Esophagus squamous epithelium (tissue), 5 donors: ENCODE measurements around the gene TSLP. TPM values are rescaled to one million over a fixed set of nuclear protein-coding genes. Genes with fewer than 3 reads are reported as not detected.

Experiments used
- DNase-seq: peaks from one replicate; lab custom pipeline; 2025; lab: John Stamatoyannopoulos, UW
- H3K27ac ChIP-seq, 4 donors: fragments of 200-600 bp; sonication (generic); one replicate each; pipeline ENCODE4 v1.5.1; 2016 to 2019; ENCODE audit warnings: mild to moderate bottlenecking in 1 of 4
- H3K27me3 ChIP-seq, 4 donors: fragments of 200-600 bp; sonication (generic); 1 replicate in 3 of 4; 2 replicates in 1 of 4; pipeline versions ENCODE4 v1.5.1 to v1.6.0; 2017 to 2021; ENCODE audit warnings: antibody characterized with exemption in 1 of 4
- H3K36me3 ChIP-seq, 3 donors: fragments of 200-600 bp; sonication (generic); one replicate each; pipeline ENCODE4 v1.5.1; 2016 to 2019
- H3K4me1 ChIP-seq, 3 donors: fragments of 200-600 bp; sonication (generic); one replicate each; pipeline ENCODE4 v1.5.1; 2017 to 2019
- H3K4me3 ChIP-seq, 4 donors: fragments of 200-600 bp; sonication (generic); 1 replicate in 3 of 4; 2 replicates in 1 of 4; pipeline ENCODE4 v1.5.1; 2016 to 2019; ENCODE audit warnings: mild to moderate bottlenecking in 2 of 4, moderate library complexity in 1 of 4
- H3K9me3 ChIP-seq, 3 donors: fragments of 200-600 bp; sonication (generic); one replicate each; pipeline ENCODE4 v1.5.1; 2016 to 2019
- POLR2A ChIP-seq, 4 donors: fragments of 450-650 bp; IDR thresholded peaks; one replicate each; pipeline ENCODE4 v1.6.1; 2017; ENCODE audit warnings: antibody characterized with exemption in 4 of 4, mild to moderate bottlenecking in 4 of 4, moderate library complexity in 3 of 4
- WGBS, 2 donors: methylation state at CpG; one replicate each; pipeline ENCODE4 v1.1.5; 2018; 5-methylcytosine and 5-hydroxymethylcytosine counted together
- intact Hi-C: fragments of 100-400 bp; cut with DNase I; formaldehyde crosslinking; loops from one replicate; pipeline ENCODE4 v1.15.0; 2022
- total RNA-seq, 4 donors: library from RNA; depleted of rRNA; stranded (reverse); fragments of >200 nt; gene quantifications; one replicate each; pipeline ENCODE4 v1.1.0, GENCODE V29; 2016
- TF ChIP-seq, protein P1 (sequence below), 6 experiments: fragments of 450-650 bp in 4 of 6; fragments of 200-600 bp in 2 of 6; sonication (generic) in 2 of 6; IDR thresholded peaks; one replicate each; pipeline ENCODE4 v1.5.1; 2016 to 2019; ENCODE audit warnings: antibody characterized with exemption in 6 of 6, mild to moderate bottlenecking in 4 of 6, moderate library complexity in 4 of 6
- donor health status: DM: yes; HTN: yes; CAD: no.

The TSLP gene
- total RNA-seq, 4 donors from 2014 or later, result 0.27 to 4.2 (median 1.6) TPM

DNA sequence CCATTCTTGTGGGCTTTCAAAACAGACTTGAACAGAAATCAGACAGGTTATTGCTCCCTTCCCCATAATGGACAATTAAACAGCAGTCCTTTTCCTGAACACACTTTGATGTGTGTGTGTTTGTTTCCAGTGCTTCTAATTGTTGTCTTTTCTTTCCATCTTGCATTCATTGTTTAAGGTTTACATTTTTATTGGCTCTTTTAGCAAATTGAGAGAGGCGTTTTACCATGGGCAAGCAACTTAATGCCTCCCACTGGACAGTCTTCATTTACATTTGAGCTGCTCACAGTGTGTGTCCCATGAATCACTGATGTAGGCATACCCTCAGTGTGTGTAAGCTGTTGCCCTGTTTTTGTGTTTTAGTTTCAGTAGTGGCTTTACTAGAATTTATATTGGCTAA is 45.6 kb downstream of the TSLP start:
- TF ChIP-seq POLR2A (IDR thresholded peaks at IDR 0.05), result no peak
- TF ChIP-seq, protein P1, sequence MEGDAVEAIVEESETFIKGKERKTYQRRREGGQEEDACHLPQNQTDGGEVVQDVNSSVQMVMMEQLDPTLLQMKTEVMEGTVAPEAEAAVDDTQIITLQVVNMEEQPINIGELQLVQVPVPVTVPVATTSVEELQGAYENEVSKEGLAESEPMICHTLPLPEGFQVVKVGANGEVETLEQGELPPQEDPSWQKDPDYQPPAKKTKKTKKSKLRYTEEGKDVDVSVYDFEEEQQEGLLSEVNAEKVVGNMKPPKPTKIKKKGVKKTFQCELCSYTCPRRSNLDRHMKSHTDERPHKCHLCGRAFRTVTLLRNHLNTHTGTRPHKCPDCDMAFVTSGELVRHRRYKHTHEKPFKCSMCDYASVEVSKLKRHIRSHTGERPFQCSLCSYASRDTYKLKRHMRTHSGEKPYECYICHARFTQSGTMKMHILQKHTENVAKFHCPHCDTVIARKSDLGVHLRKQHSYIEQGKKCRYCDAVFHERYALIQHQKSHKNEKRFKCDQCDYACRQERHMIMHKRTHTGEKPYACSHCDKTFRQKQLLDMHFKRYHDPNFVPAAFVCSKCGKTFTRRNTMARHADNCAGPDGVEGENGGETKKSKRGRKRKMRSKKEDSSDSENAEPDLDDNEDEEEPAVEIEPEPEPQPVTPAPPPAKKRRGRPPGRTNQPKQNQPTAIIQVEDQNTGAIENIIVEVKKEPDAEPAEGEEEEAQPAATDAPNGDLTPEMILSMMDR (IDR thresholded peaks at IDR 0.05), result no peak
- Histone ChIP-seq H3K4me1 (no peaks in the 10 kb centered on the region), H3K27me3 (no peaks in the 10 kb centered on the region), H3K36me3 (peaks cover 0 to 94% (median 12%) of the 10 kb centered on the region in 3 donors), H3K27ac (no peak overlapping the region), H3K9me3 (no peaks in the 10 kb centered on the region), H3K4me3 (no peak overlapping the region)
- intact Hi-C loops, result no loop called here
- no peak for DNase-seq
- 78 to 91% methylated on average over 1 of the region's 1 CpG for WGBS, 2 donors

DNA sequence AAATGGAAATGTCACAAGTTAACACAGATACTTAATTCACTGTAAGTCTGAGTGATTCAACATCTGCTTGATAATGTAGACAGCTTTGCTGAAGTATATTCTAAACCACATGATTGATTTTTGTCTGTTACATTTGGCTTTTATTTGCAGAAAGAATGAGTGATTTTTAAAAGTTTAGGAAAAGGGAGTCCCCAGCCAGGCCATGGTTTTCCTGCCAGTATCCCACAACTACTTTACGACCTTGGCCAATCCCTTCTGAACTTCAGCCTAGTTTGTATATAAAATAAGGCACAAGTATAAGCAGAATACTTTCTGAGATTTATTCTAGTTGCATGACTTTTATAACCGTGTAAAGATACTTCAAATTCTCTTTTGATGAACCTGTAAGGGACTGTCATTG is 47.7 kb downstream of the TSLP start:
- peaks cover 0 to 95% (median 10%) of the 10 kb centered on the region in 3 donors for H3K36me3 ChIP-seq

DNA sequence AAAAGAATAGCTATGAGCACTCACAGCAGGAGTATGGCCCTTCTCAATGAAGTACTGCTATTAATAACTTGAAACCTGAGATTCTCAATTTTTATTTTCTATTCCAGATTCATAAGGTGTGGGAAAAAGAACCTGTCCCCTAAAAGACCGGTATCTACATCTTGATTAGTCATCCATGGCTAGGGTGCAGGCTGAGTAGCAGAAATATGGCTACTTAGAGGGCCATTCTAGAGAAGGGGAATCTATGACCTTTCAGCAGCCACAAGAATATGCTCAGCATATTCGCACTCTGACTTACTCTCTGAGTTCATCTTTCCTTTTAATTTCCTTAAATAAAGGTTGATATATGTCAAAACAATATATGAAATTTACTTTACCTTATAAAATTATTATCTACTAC is 48.3 kb downstream of the TSLP start:
- peaks cover 0 to 95% (median 10%) of the 10 kb centered on the region in 3 donors for H3K36me3 ChIP-seq
- TF ChIP-seq POLR2A (IDR thresholded peaks at IDR 0.05), result no peak
- TF ChIP-seq, protein P1 (IDR thresholded peaks at IDR 0.05), result no peak
- no peaks in the 10 kb centered on the region for H3K9me3 ChIP-seq
- H3K4me1 ChIP-seq, result no peaks in the 10 kb centered on the region
- no peak for DNase-seq
- H3K4me3 ChIP-seq, result no peak overlapping the region
- intact Hi-C loops, result no loop called here
- H3K27ac ChIP-seq, result no peak overlapping the region
- 78 to 91% methylated on average over 2 of the region's 2 CpGs for WGBS, 2 donors
- no peaks in the 10 kb centered on the region for H3K27me3 ChIP-seq

More for the DNA sequence above, 47.7 kb downstream of the TSLP start:
- no peaks in the 10 kb centered on the region for H3K4me1 ChIP-seq
- 60 to 63% methylated on average over 2 of the region's 2 CpGs for WGBS, 2 donors
- no peak for DNase-seq
- no peaks in the 10 kb centered on the region for H3K27me3 ChIP-seq
- H3K4me3 ChIP-seq, result no peak overlapping the region
- H3K9me3 ChIP-seq, result no peaks in the 10 kb centered on the region
- no peak for TF ChIP-seq POLR2A (IDR thresholded peaks at IDR 0.05)
- TF ChIP-seq, protein P1 (IDR thresholded peaks at IDR 0.05), result no peak
- intact Hi-C loops, result no loop called here
- no peak overlapping the region for H3K27ac ChIP-seq

DNA sequence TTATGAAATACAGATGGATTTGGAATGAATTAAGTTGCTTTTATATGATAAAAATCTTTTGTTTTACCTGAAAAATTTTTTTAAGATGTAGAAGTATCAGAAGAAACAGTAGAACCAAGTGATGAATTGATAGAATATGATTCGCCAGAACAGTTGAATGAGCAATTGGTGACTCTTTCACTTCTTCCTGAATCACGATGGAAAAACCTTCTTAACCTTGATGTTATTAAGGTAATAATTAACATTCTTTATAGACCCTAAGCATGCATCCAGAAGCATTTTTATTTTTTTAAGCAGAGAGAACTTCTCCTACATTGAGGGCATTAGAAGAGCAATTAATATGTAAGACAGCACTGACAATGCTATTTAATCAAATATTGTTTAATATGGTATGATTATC is 49.4 kb downstream of the TSLP start:
- Histone ChIP-seq H3K9me3 (no peaks in the 10 kb centered on the region), H3K27me3 (no peaks in the 10 kb centered on the region), H3K4me3 (no peak overlapping the region), H3K4me1 (no peaks in the 10 kb centered on the region), H3K27ac (no peak overlapping the region), H3K36me3 (peaks cover 0 to 98% (median 16%) of the 10 kb centered on the region in 3 donors)
- intact Hi-C loops, result no loop called here
- TF ChIP-seq POLR2A (IDR thresholded peaks at IDR 0.05), result no peak
- TF ChIP-seq, protein P1 (IDR thresholded peaks at IDR 0.05), result no peak
- DNase-seq, result no peak
- WGBS, 2 donors, result 76 to 79% methylated on average over 2 of the region's 2 CpGs

DNA sequence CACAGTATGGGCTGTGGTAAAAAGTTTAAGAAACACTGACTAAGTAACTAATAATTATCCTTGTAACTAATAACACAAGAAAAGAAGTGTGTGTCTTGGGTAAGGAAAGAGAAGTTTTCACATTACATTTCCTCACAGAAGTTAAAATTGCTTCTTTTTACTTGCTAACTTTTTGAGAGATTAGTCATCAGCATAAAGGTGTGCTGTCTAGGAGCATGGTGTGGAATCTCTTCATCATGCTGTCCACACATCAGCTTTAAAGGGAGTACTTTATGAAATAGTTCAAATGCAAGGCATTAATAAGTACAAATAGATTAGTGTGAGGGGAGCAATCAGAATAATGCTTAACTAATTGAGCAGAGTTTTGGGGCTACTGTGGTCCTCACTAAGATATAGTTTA is 50.4 kb downstream of the TSLP start:
- Histone ChIP-seq H3K27me3 (no peaks in the 10 kb centered on the region), H3K4me1 (no peaks in the 10 kb centered on the region), H3K27ac (no peak overlapping the region), H3K9me3 (no peaks in the 10 kb centered on the region), H3K4me3 (no peak overlapping the region), H3K36me3 (peaks cover 0 to 99% (median 17%) of the 10 kb centered on the region in 3 donors)
- TF ChIP-seq POLR2A (IDR thresholded peaks at IDR 0.05), result no peak
- TF ChIP-seq, protein P1 (IDR thresholded peaks at IDR 0.05), result no peak
- DNase-seq, result no peak
- intact Hi-C loops, result no loop called here
